Epithelial cell of umbilical artery (primary cell): ENCODE results near the gene FANCC. TPM values are rescaled to one million over a fixed set of nuclear protein-coding genes. Genes with fewer than 3 reads are reported as not detected.

Experiments
- total RNA-seq: library from RNA; depleted of rRNA; stranded (reverse); fragments of >200 nt; gene quantifications from 2 replicates; pipeline ENCODE4 v1.2.3, GENCODE V29; 2014

Gene FANCC
- 4.2 and 6.7 TPM in 2 replicates for total RNA-seq

GRCh38 chr9:95317119-95317892 lies at the start of gene FANCC:
TSS of gene FANCC (minus strand) at chr9:95317709. CDS start at chr9:95249291, 68,418 bp downstream.

Other genes with a start within 250 kb of the FANCC start
- gene PTCH1, start 199.3 kb upstream of the FANCC start, total RNA-seq, result 2.6 and 6.8 TPM in 2 replicates